Measurements from ENCODE around the gene LYSMD2. TPM values are rescaled to one million over a fixed set of nuclear protein-coding genes. Genes with fewer than 3 reads are reported as not detected.

The LYSMD2 gene
- total and polyA plus RNA-seq, 9 of the 15 experiments (the other 6 are each of a cell fraction or from before 2014, with no cell fraction given): 4.3 to 30.3 (median 9.8) TPM

- in situ Hi-C loops (cut with MboI) (no loop called here), intact Hi-C loops (cut with micrococcal nuclease) (no loop called here)
- Histone ChIP-seq H3K4me2 (ENCODE audit: insufficient read depth, low read length) (no peak overlapping the region), H3K9me3 (replicated peaks; ENCODE audit: control insufficient read depth, insufficient read depth, low read depth, low read length) (no peaks in the 10 kb centered on the region), H3K27ac (ENCODE audit: extremely low read depth, low read depth, low read length) (no peak overlapping the region), H3K4me1 (replicated peaks in 1 of 2; ENCODE audit: control insufficient read depth in 2 of 2, insufficient read depth in 2 of 2, low read length in 2 of 2) (peaks cover 7 to 18% of the 10 kb centered on the region in 2 experiments; a peak in 4 of 5 replicates), H2AFZ (ENCODE audit: low read depth, low read length) (no peak overlapping the region), H3K9ac (ENCODE audit: insufficient read depth in 1 of 2, low read depth in 2 of 2, low read length in 2 of 2) (no peak overlapping the region; a peak in 1 of 4 replicates), H3K27me3 (ENCODE audit: control insufficient read depth in 2 of 2, insufficient read depth in 2 of 2, low read length in 2 of 2) (no peaks in the 10 kb centered on the region), H3K36me3 (ENCODE audit: control insufficient read depth, insufficient read depth, low read length) (peaks cover 13% of the 10 kb centered on the region; the same call in 2 of the 3 replicates), H3K4me3 (no peak overlapping the region), H4K20me1 (replicated peaks; ENCODE audit: control insufficient read depth, insufficient read depth, low read length) (no peaks in the 10 kb centered on the region), H3K9me1 (ENCODE audit: control insufficient read depth, insufficient read depth, low read length) (no peaks in the 10 kb centered on the region), H3K79me2 (ENCODE audit: control insufficient read depth, insufficient read depth, low read length) (no peaks in the 10 kb centered on the region)
- DNase-seq (ENCODE audit: extremely low read depth in 1 of 4, low spot score in 3 of 4) (peak in 1 of 4 experiments; percentile 44), ATAC-seq (peak; percentile 19; the same call in 2 of the 3 replicates), FAIRE-seq (no peak)
- 14% methylated on average over 2 of the region's 2 CpGs for WGBS (ENCODE audit: insufficient coverage, low coverage, missing lambda C conversion rate)
- BruUV-seq (replicated peaks): no TSS peak
- ChIA-PET POLR2A (interaction anchor here (1.0 kb wide), 1 partner anchor 10 kb away, joined by 3 read pairs; no protein-coding TSS in a partner anchor), CTCF (ENCODE audit: low intra/inter-chr PET ratio) (no interaction called here)
- TF ChIP-seq MTA3 (IDR thresholded peaks at IDR 0.05; ENCODE audit: borderline replicate concordance): no peak
- TF ChIP-seq SMARCC2 (IDR thresholded peaks at IDR 0.05; ENCODE audit: low read depth): peak; percentile 44; the same call in 1 of the 2 replicates
- no peak for TF ChIP-seq BRCA1 (IDR thresholded peaks at IDR 0.05)
- no peak for TF ChIP-seq BRCA1 (CRISPR knock-in tag; IDR thresholded peaks at IDR 0.05)
- 0 out of 2 replicates have a peak, but pooled peaks have one; percentile 40 for TF ChIP-seq ADNP (tag; IDR thresholded peaks at IDR 0.05)
- TF ChIP-seq JUN (IDR thresholded peaks at IDR 0.05; ENCODE audit: borderline replicate concordance, low read depth, low read length): peak; percentile 56
- TF ChIP-seq JUN (CRISPR knock-in tag; IDR thresholded peaks at IDR 0.05; ENCODE audit: borderline replicate concordance): no peak
- no peak for TF ChIP-seq KHSRP (IDR thresholded peaks at IDR 0.05)
- peak; percentile 55; the same call in 1 of the 2 replicates for TF ChIP-seq EP300 (IDR thresholded peaks at IDR 0.05; ENCODE audit: low read length)
- peak; percentile 58 for TF ChIP-seq CBFA2T2 (conservative IDR thresholded peaks at IDR 0.05)
- peak in 1 of 2 experiments; percentile 38 for TF ChIP-seq NCOA2 (IDR thresholded peaks at IDR 0.05; ENCODE audit: partially characterized antibody in 2 of 2)
- peak; percentile 75 for TF ChIP-seq TAL1 (IDR thresholded peaks at IDR 0.05)
- peak; percentile 69 to 83 for TF ChIP-seq KDM1A (IDR thresholded peaks at IDR 0.05)
- peak; percentile 78; the same call in 1 of the 2 replicates for TF ChIP-seq PML (IDR thresholded peaks at IDR 0.05; ENCODE audit: low read length)
- TF ChIP-seq TEAD4 (IDR thresholded peaks at IDR 0.05; ENCODE audit: low read length): peak; percentile 94
- TF ChIP-seq TEAD4 (CRISPR knock-in tag; IDR thresholded peaks at IDR 0.05; ENCODE audit: borderline replicate concordance): no peak
These were observed 40.3 kb downstream of the LYSMD2 start for GRCh38 chr15:51697163-51697562.

Measured in K562 (cell line).